ENCODE data around the gene SIN3B.

SIN3B gene

GRCh38 chr19:16889366-16889882, 60.2 kb downstream of the SIN3B start:
- DNase-seq (ENCODE audit: low read depth in 2 of 2) = no peak

- no peak for DNase-seq (ENCODE audit: low read depth in 2 of 2)
These were observed 60.8 kb downstream of the SIN3B start for GRCh38 chr19:16889883-16890460.

DNA sequence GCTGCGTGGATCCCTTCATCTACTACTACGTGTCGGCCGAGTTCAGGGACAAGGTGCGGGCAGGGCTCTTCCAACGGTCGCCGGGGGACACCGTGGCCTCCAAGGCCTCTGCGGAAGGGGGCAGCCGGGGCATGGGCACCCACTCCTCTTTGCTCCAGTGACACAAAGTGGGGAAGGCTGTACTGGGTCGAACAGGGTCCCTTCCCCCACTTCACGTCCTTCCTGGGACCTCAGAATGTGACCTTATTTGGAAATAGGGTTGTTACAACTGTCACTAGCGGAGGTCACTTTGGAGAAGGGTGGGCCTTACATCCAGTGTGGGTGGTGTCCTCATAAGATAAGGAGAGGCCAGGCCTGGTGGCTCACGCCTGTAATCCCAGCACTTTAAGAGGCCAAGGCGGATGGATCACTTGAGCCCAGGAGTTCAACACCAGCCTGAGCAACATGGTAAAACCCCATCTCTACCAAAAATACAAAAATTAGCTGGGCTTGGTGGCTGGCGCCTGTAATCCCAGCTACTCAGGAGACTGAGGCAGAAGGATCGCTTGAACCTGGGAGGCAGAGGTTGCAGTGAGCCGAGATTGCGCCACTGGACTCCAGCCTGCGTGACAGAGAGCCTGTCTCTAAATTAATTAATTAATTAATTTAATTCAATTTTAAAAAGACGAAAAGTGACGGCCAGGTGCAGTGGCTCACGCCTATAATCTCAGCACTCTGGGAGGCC, 61.4 kb downstream of the SIN3B start:
- no peak for DNase-seq (ENCODE audit: low read depth in 2 of 2)

GRCh38 chr19:16891696-16892382, 62.6 kb downstream of the SIN3B start:
- DNase-seq (ENCODE audit: low read depth in 2 of 2) = no peak

- no peak for DNase-seq (ENCODE audit: low read depth in 2 of 2)
These were observed 63.2 kb downstream of the SIN3B start for GRCh38 chr19:16892436-16892835.

GRCh38 chr19:16892868-16893685, 63.9 kb downstream of the SIN3B start:
- DNase-seq (ENCODE audit: low read depth in 2 of 2) = no peak

GRCh38 chr19:16893686-16893989, 64.4 kb downstream of the SIN3B start:
- no peak for DNase-seq (ENCODE audit: low read depth in 2 of 2)

DNA sequence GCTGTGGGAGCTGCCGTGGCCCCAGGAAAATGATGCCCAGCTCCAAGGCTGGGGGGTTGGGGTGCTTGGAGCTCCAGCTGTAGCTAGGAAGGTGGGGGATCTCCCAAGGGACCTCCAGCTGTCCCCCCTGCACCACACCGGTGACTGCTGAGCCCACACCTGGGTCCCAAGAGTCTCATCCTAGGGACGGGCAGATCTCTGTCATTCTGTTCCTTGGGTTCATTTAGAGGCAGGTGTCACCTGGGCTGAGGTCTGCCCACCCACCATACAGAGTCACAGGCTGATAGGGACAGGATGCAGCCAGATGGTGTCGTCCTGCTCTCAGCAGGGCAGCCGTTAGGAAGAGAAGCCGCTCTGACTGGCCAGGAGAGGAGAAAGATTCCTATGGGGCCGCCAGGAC, 64.9 kb downstream of the SIN3B start:
- no peak for DNase-seq (ENCODE audit: low read depth in 2 of 2)

GRCh38 chr19:16895467-16896145, 66.4 kb downstream of the SIN3B start:
- no peak for DNase-seq (ENCODE audit: low read depth in 2 of 2)

- DNase-seq (ENCODE audit: low read depth in 2 of 2) = no peak
These were observed 67.2 kb downstream of the SIN3B start for GRCh38 chr19:16896146-16897028.

DNA sequence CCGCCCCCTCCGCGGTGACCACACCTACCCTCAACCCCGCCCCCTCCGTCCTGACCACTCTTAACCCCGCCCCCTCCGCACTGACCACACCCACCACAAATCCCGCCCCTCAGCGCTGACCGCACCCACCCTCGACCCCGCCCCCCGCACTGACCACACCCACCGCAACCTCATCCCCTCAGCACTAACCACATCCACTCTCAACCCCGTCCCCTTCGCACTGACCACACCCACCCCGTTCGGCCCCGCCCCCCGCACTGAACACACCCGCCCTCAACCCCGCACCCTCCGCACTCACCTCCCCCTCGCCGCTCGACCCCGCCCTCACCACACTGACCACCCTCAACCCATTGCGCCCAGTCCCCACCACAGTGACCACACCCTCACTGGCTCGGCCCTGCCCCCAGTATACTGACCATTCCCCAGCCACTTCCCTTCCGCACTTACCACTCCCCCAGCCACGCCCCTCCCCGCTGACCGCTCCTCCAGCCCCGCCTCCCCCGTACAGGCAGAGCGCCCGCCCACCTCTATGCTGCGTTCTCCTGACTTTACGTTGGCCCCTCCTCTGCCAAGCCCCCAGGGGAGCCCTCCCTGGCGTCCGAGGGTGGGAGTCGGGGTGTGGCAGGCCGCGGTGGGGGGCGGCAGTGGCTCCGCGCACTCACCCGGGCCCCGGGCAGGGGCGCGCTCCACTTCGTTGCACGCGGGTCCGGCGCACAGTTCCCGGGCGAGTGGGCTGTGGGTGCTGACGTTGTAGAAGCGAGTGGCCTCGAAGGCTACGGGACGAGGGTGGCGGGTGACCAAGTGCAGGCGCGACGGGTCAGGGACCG, 68.0 kb downstream of the SIN3B start:
- DNase-seq (ENCODE audit: low read depth in 2 of 2) = peak; percentile 42

DNA sequence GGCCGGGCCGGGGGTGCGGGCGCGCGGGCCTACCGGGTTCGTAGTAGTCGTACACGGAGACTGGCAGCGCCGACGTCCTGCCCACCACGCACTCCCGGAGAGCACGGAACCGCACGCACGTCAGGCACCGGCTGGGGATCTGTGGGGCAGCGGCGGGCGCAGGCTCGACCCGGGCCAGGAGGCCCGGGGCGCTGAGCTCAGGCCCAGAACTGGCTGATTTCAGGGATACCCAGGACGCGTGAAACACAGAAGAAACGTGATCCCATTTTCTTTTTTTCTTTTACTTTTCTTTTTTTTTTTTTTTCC, 68.6 kb downstream of the SIN3B start:
- DNase-seq (ENCODE audit: low read depth in 2 of 2) = no peak

GRCh38 chr19:16898361-16899015, 69.3 kb downstream of the SIN3B start:
- no peak for DNase-seq (ENCODE audit: low read depth in 2 of 2)

- no peak for DNase-seq (ENCODE audit: low read depth in 2 of 2)
These were observed 70.4 kb downstream of the SIN3B start for GRCh38 chr19:16899566-16900075.

GRCh38 chr19:16901491-16902175, 72.4 kb downstream of the SIN3B start:
- DNase-seq (ENCODE audit: low read depth in 2 of 2) = no peak

DNA sequence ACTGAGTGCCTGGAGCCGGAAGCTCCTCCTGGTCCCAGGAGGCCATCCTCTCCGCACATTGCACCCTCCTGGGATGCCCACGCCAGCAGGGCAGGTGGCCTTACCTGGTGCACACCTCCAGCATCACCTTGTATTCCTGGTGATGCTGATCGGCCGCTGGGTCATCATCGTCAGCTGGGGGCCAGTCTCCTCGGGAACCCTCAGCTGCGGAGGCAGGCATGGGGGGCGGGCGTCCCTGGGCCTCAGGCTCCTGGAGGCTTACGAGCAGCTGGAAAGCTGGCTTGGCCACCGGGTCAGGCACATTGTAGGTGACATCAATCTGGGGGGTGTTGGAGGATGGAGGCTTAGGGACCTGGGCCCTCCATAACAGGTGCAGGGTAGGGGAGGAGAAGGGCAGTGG, 73.3 kb downstream of the SIN3B start:
- no peak for DNase-seq (ENCODE audit: low read depth in 2 of 2)

GRCh38 chr19:16903347-16903746, 74.1 kb downstream of the SIN3B start:
- no peak for DNase-seq (ENCODE audit: low read depth in 2 of 2)

- DNase-seq (ENCODE audit: low read depth in 2 of 2) = no peak
These were observed 75.4 kb downstream of the SIN3B start for GRCh38 chr19:16904599-16904998.

GRCh38 chr19:16908759-16909158, 79.6 kb downstream of the SIN3B start:
- no peak for DNase-seq (ENCODE audit: low read depth in 2 of 2)

Measured in stimulated activated CD8-positive, alpha-beta memory T cell treated with anti-CD3 and anti-CD28 coated beads, Interleukin-15, amount 100 ng/mL, for 4 hours (primary cell).